ENCODE data around the gene MAN2B2. TPM values are rescaled to one million over a fixed set of nuclear protein-coding genes. Genes with fewer than 3 reads are reported as not detected.

Gene MAN2B2
- total RNA-seq, 2 experiments from 2014 or later: 14.8 to 15.7 TPM

DNA sequence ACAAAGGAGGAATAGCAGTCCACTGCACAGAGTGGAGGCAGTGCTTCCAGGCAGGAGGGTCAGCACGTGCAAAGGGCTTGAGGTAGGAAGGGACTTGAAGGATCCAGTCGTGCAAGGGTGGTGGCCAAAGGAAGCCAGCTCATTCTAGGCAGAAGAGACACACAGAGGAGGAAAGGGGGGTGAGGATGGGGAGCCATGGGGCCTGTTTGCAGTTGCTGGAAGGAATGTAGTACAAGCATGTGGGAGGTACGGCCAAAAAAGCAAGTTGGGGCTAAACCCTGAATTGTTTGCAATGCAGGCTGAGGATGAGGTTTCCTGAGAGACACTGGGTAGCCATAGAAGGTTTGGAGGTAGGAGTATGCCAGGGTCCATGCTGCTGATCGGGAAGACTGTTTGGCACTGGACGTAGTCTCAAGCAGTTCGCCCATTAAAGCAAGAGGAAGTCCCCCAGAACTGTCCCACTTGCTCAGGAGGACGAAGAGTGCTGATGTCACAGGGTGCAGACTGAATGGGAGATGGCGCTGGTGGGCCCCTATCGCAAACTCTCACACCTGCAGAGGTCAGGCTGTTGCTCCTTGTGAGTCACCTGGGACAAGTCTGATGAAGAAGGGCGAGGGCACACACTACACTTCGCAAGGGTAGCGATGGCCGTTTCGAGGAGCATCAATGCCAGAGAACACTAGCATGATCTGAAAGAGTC lies 9.1 kb upstream of the MAN2B2 start:
- ChIA-PET POLR2A (no interaction called here), CTCF (no interaction called here)

DNA sequence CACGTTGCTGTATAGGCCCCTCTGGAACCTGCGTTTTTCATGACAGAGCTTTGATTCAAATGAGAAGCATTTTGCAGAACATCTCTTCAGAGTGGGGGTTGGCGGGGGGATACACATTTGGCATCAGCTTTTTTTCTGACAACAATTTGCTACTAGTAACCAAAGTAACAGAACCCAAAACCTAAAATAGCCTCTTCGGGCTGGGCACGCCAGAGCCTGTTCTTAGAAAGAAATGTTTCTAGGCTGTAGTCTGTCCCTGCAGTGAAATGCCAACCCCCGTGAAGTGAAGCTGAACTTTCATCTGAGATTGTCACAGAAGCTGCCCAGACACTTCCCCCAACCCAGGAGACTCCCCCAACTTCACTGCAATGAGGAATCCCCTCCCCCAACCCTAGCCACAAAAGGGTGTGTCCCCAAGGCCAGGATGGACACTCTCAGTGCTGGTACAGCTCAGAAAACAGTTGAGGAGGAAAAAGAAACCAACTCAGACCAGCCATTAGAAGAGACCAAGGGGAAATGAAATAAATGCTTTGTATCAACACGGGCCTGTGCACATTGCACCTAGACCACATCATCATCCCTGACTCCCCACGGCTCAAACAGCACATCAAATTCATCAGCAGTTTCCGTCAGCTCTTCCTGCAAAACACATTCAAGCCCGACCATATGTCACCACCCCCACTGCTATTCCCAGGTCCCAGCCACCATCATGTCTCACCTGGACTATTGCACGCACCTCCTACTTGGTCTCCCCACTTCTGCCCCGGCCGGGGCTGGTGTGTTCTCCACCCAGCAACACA lies 8.4 kb upstream of the MAN2B2 start:
- ChIA-PET POLR2A (no interaction called here), CTCF (no interaction called here)

DNA sequence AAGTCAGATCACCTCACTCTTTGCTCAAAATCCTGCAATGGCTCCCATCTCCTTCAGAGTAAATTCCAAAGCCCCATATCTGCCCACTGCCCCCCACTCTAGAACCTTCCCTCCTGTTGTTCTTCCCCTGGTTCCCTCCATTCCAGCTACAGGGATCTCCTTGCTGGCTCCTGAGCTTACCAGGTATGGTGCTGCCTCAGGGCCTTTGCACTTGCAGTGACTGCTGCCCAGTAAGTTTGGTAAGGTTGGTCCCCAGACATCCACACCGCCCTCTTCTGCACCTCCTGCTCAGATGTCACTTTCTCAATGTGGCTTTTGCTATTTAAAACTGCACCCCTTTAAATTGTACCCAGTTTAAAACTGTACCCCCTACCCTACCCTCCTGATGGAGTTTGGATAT lies 7.8 kb upstream of the MAN2B2 start:
- ChIA-PET CTCF (no interaction called here), POLR2A (no interaction called here)

DNA sequence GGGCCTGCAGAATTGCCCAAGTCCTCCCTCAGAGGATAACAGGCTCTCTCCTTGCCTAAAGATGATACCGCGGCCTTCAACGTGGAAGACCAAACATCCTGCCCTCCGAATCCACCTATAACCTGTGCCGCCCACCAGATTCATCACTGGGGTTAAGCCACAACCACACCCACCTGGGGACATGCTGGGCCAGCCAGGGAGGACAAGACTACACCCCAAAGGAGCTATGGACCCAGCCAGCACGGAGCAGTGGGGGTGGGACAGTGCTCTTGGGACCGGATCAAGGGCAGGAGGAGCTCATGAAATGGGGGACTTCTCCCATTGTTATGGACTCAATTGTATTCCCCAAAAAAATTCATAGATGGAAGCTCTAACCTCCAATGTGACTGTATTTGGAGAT lies 6.8 kb upstream of the MAN2B2 start:
- CTCF ChIA-PET: no interaction called here
- POLR2A ChIA-PET: no interaction called here

DNA sequence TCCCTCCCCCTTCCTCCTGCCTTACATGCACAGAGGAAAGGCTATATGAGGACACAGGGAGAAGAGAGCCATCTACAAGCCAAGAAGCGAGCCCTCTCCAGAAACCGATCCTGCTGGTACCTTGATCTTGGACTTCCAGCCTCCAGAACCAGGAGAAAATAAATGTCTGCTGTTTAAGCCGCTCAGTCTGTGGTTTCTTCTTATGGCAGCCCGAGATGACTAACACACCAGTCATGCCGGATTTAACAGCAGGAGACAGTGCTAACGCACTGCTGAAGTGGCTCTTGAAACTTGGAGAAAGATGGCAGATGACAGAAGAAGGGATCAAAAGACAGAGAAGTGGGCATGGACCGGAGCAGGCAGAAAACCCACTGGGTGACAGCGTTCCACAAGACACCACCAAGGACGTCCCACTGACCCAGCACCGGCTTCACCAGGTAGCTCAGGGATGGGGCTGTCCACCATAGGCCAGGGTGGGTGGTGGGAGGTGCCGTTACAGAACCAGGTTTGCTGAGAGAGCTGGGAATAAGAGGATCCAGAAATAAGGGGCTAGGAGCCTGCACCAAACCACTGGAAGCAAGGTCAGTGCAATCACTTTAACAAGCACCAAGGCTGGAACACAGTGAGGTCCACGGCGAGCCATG lies 6.2 kb upstream of the MAN2B2 start:
- ChIA-PET POLR2A (no interaction called here), CTCF (no interaction called here)

DNA sequence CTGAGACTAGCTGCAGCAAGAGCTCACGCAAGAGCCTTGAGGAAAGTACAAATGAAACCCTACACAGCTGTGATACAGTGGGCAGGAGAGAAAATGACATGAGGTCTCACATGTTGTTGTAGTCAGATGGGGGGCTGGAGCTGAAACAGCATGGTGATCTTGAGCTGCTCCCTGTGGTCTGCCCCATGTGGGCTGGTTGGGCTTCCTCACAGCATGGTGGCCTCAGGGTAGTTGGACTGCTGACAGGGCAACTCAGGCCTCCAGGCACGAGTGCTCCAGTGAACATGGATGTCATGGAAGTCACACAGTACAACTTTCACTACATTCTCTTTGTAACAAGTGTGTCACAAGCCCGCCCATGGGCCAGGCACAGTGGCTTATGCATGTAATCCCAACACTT lies 3.4 kb upstream of the MAN2B2 start:
- ChIA-PET POLR2A (no interaction called here), CTCF (no interaction called here)

DNA sequence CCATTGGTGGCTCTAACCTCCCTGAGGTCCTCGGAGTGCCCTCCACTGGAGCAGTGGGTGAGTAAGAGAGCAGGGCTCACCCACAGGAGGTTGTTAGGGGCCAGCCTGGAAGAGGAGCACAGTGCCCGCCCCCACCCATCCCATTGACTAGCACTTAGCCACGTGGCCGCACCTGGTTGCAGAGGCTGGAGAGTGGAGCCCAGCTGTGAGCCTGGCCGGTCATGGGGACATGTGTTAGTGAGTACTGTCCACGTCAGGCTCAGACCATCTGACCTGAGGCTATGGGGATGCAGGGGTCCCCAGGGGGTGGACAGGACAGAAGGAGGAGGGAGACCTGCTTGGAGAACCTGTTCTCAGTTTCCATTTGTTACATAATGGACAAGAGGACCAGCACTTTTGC lies 1.4 kb upstream of the MAN2B2 start:
- ChIA-PET POLR2A (no interaction called here), CTCF (interaction anchor here (1.4 kb wide), 2 partner anchors 90 to 301 kb away, joined by 3 to 5 read pairs; no protein-coding TSS in a partner anchor)

DNA sequence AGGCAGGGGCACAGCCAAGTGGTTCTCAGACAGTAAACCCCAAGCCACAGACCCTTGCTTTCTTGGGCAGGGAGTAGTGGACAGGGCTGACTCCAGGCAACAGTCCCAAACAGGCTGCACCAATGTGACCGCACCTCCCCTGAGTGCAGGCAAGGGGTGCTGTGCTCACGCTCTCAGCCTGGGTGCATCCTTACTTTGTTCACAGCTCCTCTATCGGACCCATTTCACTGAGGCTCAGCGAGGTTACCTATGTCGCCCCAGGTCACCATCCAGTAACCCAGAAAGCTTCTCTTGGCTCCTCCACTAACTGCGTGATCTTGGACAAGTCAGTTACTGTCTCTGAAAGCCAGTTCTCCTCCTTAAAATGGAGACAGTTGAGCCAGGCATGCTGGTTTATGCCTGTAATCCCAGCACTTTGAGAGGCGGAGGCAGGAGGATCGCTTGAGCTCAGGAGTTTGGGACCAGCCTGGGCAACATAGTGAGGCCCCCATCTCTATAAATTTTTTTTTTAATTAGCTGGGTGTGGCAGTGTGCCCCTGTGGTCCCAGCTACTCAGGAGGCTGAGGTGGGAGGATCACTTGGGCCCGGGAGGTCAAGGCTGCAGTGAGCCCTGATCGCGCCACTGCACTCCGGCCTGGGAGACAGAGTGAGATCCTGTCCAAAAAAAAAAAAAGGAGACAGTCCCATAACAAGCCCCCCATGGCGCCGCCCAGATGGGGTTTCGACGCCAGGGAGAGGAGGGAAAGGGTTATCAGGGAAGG lies 823 bp upstream of the MAN2B2 start:
- CTCF ChIA-PET: interaction anchor here (1.4 kb wide), 2 partner anchors 35 to 300 kb away, joined by 3 read pairs; no protein-coding TSS in a partner anchor
- POLR2A ChIA-PET: interaction anchor here (1.2 to 1.3 kb wide), 3 partner anchors 10 to 67 kb away, joined by 3 to 5 read pairs (median 5); partner anchors contain the start of gene MRFAP1

DNA sequence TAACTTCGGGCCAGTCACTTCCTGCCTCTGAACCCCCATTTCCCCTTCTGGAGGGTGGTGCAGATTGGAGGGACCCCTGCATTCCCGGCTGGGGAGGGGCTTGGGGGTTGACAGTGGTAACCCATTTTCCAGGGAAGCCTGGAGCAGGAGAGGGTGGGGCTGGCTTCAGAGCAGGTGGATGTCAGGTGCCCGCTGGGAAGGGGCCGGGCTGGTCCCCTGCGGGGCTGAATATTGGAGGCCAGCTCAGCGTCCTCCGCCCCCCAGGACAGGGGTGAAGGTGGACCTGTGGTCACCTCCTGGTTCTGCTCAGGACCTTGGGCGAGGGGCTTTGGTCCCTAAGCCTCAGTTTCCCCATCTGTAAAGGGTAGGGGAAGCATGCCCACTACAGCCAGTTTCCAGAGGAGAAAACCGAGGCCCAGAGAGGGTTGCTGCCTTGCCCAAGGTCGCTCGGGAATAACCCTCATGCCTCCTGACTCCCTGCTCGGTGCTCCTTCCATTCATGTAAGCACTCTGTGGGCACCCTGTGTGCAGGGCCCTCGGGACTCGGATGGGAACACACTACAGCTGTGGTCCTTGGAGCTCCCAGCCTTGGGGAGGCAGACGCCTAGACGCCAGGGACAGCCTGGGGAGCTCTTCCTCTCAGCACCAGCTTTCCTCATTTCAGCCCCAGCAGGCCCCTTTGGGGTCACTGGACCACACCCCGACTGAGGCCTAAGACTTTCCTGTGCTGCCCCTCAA lies 683 bp downstream of the MAN2B2 start:
- POLR2A ChIA-PET: interaction anchor here (1.3 kb wide), 1 partner anchor 34 kb away, joined by 5 read pairs; no protein-coding TSS in a partner anchor
- CTCF ChIA-PET: interaction anchor here (1.4 kb wide), 1 partner anchor 33 kb away, joined by 3 read pairs; no protein-coding TSS in a partner anchor

DNA sequence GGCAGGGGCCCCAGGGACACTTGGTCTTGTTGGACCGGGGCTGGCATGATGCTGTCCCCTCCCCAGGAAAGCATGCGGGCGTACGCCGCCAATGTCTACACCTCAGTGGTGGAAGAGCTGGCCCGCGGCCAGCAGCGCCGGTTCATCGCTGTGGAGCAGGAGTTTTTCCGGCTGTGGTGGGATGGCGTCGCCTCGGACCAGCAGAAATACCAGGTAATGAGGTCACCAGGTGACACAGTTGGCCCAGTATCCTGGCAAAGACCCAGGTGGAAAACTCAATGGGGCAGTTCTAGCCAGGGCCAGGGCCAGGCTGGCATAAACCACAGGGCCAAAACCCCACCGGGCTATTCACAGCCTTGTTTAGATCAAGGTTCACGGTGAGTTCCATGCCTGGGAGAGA lies 1.5 kb downstream of the MAN2B2 start:
- ChIA-PET POLR2A (no interaction called here), CTCF (no interaction called here)

DNA sequence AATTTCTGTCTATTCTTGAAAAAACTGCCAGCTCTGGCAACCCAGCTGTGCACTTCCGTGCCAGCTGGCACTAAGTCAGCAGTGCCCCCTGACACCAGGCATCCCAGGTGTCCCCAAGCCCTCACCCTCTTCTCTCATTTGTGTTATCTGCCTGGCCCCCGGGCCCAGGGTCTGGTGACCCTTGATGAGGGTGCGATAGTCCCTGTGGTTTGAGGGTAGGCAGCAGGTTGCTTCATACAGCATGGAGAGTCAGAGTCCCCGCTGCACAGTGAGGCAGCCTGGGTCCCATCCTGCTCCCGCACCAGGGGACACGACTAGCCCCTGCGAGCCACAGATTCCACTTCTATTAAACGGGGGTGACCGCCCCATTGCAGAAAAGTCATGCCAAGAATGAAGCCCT lies 1.9 kb downstream of the MAN2B2 start:
- ChIA-PET CTCF (no interaction called here), POLR2A (no interaction called here)

DNA sequence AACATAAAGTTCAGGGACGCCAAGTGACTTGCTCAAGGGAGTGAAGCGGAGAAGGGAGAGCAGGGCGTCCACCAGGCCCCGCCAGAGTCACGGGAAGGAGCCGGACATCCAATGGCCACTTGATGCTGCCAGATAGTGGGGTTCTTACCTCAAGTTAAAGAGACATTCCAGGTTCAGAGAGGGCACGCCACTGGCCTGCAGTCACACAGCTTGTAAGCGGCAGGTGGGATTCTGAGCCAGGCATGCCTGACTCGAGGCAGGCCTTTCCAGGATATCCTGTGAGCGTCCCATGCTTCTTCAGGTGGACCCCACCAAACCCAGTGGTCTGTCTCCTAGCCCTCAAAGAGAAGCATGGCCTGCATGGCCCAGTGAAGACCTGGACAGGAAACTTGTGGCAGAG lies 2.4 kb downstream of the MAN2B2 start:
- ChIA-PET POLR2A (no interaction called here), CTCF (no interaction called here)

DNA sequence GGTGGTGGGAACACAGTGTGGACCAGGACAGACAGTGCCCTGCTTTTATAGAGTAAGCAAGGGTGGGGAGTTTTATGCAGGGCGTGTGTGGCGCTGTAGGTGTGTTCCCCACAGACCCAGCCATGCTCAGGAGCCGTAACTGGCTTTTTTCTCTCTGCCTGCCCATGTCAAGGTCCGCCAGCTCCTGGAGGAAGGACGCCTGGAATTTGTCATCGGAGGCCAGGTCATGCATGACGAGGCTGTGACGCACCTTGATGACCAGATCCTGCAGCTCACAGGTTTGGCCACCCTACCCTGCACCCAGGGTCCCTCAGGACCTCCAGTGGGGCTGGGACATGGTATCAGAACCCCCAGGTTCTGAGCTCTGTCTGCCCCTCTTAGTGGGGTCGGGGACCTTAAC lies 3.2 kb downstream of the MAN2B2 start:
- CTCF ChIA-PET: no interaction called here
- POLR2A ChIA-PET: no interaction called here

DNA sequence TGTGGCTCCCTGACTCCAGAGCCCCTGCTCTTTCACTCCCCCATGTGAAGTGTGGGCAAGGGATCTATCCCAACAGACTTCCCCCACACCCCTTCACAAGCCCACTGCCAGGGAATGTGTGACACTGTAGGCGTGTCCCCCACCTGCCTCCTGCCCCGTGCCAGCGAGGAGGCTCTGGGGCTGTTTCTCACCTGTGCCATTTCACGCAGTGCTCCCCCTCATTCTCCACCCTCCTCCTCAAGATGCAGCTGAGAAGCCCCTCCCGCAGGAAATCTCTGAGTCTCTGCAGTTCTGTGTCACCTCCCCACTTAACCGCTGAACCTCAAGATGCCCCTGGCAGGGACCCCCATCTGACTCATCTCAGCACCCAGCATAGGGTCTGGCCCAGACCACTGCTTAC lies 5.4 kb downstream of the MAN2B2 start:
- ChIA-PET CTCF (no interaction called here), POLR2A (no interaction called here)

DNA sequence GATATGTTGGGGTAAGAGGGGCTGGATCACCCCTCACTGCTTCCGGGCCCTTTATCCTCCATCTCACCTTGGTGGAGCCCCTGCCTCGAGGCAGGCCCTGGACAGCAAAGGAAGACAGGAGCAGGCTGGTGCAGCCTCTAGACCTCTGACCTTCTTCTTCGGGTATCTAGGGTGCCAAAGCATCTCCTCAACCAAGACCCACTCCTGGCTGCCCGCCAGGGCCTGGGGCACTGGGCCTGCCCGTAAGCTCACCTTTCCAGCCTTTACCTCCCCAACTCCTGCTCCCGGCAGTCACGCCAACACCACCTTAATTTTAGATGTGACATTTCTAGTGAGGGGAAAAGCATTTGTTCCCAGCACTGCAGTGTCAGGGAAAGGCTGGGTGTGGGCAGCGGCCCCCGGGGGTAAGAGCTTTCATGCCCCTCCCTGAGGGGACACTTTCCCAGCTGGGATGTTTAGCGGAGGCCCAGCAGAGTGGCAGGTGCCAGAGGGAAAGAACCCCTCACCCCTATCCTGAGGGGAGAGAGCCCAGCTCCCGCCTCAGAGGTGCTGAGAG lies 6.7 kb downstream of the MAN2B2 start:
- POLR2A ChIA-PET: no interaction called here
- CTCF ChIA-PET: interaction anchor here (1.0 kb wide), 1 partner anchor 27 kb away, joined by 3 read pairs; no protein-coding TSS in a partner anchor

DNA sequence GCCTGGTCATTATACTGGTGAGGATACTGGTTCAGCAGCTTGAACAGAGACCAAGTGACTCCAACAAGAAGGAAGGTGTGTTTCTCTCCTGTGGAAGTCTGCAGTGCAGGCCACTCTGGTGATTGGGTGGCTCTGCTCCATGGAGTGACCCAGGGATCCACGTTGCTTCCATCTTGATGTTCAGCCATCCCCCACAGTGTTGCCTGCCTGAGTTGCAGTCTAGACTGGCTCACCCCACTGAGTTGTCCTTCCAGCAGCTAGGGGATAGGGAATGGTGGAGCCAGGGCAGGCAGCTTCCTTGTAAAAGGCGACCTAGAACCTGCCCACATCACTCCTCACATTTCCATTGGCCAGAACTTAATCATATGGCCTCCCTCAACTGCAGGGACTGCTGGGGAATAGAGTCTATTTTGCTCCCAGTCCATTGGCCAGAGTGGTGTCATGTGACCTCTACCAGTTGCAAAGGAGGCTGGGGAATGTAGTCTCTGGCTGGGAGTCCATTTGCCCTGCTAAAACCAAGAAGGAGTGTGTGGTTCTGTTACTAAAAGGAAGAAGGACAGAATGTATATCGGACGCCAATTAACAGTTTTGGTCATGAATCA lies 8.0 kb downstream of the MAN2B2 start:
- ChIA-PET POLR2A (no interaction called here), CTCF (interaction anchor here (1.0 kb wide), 1 partner anchor 26 kb away, joined by 3 read pairs; no protein-coding TSS in a partner anchor)

DNA sequence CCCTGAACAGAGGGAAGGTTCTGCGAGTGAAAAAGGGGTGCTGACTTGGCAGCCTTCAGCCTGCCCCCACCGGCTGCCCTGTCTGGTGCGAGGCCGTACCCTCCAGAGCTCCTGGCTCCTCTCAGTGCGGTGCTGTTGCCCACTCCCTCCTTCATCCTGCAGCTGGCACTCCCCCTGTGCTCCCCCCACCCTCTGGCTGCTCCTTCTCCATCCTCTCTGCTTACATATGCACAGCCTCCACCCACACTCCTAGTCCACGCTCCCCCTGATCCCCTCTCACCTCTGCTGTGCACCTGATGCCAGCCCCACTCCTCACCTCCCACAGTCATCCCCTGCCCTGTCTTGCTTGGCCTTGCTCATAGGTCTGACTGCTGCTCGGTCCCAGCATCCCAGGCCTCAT lies 9.9 kb downstream of the MAN2B2 start:
- POLR2A ChIA-PET: no interaction called here
- CTCF ChIA-PET: no interaction called here

DNA sequence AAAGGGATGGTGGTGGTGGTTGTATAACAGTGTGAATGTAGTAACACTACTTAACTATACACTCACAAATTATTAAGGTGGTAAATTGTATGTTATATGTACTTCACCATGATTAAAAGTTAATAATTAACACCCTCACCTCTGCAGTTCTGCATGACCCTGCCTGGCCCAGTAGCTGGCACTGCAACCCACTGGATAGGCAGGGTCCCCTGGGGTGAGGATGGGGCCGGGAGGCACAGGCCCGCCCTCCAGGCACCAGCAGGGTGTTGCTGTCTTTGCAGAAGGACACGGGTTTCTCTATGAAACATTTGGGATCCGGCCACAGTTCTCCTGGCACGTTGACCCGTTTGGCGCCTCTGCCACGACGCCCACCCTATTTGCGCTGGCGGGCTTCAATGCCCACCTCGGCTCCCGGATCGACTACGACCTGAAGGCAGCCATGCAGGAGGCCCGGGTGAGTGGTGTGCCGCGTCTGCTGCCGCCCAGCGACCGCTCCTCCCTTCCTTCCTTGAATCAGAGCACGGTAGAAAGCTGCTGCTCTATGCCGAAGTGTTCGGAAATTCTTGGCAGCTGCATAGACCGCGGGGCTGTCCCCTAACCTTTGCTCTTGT lies 11.8 kb downstream of the MAN2B2 start:
- POLR2A ChIA-PET: no interaction called here
- CTCF ChIA-PET: no interaction called here
